HG02678 (cell line): ENCODE data around the gene APOD.

ENCODE experiments used
- ATAC-seq: cut with Tn5 transposase; IDR thresholded peaks from one replicate; pipeline ENCODE4 v1.9.1; 2021; ENCODE audit warnings: mild to moderate bottlenecking, moderate library complexity; ENCODE audit not compliant: unreplicated experiment

The APOD gene

DNA sequence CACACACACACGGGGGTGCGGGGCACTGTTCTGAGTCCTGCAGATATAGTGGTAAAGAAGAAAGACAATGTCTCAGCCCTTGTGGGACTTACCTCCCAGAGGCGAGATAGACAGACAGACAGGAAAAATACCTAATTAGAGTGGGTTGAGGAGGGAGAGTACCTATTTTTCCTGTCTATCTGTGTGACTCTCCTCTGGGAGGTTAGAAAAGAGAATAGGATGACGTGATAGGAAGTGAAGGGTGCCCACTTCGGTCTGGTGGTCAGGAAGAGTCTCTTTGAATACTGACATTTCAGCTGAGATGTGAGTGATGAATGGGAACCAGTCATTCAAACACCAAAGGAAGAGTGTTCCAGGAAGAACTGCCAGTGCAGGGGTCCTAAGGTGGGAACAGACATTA lies 4.1 kb upstream of the APOD start:
- no peak for ATAC-seq

DNA sequence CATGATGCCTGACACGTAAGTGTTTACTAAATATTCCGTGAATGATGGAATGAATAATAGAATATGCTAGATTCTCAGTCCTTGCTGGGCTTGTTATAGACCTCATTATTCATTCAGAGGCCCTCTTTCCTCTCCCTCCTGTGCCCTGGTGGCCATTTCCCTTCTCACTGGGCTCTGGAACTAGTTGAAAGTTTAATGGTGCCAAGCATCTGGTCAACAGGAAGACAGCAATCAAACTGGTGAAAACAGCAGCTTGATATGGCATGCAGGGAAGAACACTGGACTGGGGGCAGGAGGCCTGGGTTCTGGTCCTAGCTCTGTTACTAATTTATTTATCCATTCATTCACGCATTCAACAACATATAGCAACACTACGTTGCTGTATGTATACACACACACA lies 3.7 kb upstream of the APOD start:
- no peak for ATAC-seq

DNA sequence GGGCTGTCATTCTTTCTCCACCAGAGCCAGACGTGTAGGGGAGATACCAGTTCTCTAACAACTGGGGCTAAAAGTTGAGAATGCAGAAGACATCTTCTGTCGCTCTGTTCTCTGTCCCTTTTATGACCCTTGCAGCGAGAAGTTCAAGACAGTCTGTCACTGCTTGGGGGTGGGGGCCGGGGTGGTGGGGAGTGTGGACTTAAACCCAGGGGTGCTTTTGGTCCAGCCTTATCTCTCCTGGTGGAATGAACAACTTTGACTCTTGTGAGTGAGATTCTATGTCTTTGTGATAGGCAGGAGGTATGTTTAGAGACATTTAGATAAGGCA lies 767 bp upstream of the APOD start:
- no peak for ATAC-seq

DNA sequence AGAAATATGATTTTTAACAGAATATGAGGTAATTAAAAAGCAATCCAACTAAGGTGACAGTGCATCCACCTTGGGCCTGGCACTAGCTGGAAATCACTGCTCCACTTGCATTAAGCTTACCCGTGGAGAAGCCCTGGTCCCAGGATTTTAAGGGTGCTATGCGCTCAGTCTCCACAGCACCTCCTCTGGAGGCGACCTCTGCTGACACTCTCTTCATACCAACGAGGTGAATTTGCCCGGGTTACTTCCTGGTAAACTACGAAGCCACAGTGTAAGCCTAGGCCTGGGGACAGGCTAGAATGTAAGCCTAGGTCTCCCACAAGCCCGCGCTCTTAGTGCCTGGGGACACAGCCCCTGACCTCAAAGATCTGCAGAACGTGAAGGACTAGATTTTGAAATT lies 793 bp downstream of the APOD start:
- no peak for ATAC-seq

DNA sequence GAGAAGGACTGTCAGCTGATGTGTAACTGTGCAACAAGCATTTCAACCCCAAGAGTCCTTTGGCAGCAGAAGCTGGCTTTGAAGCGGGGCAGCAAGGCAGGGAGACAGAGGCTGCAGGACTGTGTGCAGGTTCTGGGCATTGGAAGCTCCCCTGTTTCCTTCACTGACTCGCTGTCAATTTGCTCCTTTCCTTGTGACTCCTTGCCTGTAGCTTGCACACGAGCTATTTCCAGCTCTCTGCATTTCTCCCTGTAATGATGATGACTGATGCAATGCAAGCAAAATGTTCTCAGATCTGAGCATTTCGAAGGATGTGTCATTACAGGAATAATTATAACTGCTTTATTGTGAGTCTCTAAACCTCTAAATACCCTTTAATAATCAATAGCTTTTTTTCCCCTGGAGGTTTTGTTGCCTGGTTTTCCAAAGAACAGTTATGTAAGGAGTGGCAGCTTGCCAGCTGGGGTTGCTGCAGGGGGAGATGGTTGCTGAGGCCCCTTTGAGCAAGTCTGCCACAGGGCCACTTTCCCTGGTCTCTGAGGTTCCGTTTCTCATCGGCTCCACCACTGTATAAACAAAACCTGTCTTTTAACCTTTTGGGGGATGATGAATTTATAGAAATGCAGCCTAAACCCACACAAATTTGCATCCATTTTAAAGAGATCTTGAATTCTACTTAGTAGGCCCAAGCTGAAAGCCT lies 2.8 kb downstream of the APOD start:
- no peak for ATAC-seq

DNA sequence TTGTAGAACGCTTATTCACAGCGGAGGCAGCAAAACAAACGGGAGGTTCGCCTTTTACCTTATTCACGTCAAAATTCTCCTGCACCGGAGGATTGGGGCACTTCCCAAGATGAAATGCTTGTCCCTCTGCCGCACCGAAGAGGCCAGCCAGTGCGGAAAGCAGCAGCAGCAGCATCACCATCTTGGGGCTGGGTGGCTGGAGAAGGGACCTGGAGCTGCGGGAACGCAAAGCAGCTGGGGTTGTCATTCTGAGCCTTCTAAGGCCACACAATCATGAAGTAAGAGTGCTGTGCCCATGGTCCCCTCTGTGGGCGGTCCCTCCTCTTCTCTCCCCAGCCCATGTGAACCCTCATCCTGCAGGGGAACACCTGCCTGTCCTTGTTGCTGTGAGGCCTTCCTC lies 4.5 kb downstream of the APOD start:
- ATAC-seq: no peak

DNA sequence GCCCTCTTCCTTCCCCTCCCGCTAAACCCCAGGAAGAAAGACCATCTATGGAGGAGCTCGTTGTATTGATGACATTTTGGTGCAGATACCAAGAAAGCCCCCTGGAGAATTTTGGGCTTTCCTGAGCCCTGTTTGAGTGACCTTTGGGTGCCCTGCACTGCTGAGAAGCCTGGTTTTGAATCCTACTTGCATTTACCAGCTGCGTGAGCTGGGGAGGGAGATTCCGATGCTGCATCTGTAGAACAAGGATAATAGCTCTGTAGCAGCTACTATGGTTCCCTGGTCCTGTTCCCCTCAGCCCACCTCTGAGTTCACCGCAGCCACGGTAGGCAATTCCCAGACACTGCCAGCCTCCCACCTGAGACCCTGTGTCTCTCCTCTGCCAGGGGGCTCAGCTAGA lies 5.2 kb downstream of the APOD start:
- ATAC-seq: no peak

DNA sequence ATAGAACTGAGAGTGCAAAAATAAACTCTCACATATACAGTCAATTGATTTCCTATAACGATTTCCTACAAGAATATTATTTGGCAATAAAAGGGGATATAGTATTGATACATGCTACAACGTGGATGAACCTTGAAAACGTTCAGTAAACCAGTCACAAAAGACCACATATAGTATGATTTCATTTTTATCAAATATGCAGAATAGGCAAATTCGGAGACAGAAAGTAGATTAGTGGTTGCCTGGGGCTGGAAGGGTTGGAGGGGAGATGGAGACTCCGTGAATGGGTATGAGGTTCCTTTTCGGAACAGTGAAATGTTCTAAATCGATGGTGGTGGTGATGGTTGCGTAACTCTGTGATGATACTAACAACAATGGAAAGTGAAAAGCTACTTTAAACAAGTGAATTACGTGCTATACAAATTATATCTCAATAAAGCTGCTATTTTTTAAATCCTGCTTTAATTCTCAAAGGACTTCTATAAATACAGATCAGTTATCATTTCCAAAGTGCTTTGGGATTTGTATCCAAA lies 6.0 kb downstream of the APOD start:
- no peak for ATAC-seq

DNA sequence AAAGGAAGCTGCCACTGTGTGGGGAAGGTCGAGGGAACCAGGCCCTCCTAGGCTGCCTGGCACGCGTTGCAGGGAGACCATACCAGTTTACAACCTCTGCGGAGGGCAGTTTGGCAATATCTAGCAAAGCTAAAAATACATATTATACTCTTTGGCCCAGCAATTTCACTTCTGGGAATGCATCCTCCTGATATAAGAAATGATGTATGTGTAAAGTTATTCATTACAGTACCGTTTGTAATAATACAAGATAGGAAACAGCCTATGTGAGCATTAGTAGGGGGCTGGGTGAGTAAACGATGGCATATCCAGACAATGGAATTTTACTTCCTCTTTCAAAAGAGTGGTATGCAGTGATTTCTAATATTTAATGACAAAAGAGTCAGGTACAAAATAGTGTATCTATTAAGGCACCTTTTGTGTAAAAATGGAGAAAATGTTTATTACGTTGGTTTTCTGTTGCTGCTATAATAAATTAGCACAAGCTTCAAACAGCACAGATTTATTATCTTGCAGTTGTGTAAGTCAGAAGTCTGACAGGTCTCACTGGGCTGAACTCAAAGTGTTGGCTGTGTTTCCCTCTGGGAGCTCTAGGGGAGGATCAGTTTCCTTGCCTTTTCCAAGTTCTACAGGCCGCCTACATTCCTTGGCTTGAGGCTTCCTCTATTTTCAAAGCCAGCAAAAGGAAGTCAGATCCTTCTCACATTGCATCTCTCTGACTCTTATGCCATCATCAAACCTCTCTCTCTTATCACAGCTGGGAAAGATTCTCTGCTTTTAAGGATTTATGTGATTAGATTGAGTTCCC lies 9.0 kb downstream of the APOD start:
- ATAC-seq: no peak

DNA sequence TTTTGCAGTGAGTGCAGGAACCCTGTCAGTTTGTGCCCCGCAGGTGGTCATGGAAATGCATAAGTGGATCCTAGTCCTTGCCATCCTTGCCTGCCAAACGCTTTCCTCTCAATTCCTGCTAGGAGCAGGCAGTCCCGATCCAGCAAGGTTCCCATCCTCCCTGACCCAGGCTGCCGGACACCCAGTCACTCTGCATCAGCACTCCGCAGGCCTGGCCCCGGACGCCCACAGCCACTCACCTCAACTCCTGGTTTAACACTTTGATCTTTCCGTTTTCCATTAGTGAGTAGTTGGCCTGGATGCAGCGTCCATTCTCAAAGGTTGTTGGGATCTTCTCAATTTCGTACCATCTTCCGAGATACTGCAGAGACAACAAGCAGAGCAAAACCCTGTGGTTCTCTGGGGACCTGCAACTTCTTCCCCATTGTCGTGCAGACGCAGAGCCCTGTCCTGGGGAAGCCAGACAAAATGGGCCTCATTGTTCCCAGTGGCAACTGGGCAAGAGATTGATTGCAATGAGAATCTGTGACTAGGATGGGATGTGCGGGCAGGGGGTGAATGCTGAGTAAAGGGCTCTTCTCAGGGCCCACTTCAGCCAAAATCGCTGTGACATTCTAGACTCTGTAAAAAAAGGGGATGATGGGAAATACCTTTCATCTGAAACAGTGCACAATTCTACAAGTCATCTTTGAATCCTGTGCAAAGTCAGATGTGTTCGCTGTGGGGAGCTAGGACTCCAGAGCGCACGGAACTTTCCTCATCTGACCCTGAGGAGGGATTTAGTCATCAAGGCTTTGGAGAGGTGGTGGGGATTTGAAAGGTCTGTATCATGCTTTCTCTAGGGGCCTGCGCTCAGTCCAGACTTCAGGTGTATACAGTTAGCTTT lies 9.9 kb downstream of the APOD start:
- no peak for ATAC-seq

DNA sequence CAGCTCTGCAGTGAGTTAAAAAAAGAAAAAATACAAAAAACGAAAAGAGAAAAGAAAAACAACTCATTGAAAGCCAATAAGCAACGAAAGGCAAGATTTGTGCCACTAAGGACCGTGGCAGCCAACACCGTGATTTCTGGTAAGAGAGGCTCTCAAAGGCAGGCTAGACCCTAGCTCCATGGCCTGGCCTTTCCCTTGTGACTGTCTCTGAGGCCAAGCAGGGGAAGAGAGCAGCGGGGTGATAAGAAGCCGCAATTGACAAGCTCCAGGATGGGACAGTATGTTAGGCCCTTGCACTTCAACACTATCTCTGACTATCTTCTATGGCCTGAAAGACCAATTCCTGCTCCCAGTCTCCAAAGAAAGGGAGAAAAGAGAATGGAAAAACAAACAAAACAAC lies 12.4 kb downstream of the APOD start:
- ATAC-seq: no peak

DNA sequence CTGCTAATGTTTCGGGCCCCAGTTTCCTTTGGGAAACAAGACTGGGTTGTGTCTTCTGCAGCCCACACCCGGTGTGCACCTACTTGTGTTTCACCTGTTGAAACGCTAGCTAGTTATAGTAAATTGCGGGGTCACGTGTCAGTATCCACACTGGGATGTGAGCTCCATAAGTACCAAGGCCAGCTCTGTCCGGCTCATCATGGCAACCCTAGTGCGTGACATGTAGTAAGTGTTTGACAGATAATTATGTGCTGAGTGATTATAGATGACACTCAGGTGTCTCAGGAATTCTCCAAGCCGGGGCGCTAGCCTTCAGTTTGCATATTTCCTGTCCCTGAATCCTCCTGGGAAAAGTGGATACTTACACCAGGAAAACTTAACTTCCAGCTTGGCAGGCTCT lies 12.8 kb downstream of the APOD start:
- no peak for ATAC-seq

DNA sequence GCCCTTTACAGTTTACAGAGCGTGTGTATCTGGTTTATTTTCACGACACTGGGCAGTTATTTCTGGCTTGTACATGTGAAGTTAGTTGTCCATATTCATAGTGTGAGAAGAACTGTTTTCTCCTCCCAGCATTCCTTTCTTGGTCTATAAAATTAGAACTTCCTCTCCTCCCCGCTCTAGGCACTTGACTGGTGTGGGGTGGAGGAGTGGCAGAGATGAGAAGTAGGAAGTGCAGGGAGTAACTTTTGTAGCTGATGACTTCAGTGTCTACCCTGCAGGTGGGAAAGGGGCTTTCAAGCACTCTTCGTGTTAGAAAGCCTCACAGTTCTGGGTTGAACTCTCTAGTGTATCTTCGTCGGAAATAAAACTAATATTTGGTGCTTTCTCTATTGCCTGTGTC lies 13.4 kb downstream of the APOD start:
- no peak for ATAC-seq

DNA sequence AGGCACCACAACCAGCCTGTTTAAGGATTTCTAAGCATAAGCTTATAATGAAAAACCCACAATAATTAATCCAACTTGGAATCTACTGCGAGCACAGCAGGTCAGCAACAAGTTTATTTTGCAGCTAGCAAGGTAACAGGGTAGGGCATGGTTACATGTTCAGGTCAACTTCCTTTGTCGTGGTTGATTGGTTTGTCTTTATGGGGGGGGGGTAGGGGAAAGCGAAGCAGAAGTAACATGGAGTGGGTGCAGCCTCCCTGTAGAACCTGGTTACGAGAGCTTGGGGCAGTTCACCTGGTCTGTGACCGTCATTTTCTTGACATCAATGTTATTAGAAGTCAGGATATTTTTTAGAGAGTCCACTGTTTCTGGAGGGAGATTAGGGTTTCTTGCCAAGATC lies 15.1 kb downstream of the APOD start:
- no peak for ATAC-seq

DNA sequence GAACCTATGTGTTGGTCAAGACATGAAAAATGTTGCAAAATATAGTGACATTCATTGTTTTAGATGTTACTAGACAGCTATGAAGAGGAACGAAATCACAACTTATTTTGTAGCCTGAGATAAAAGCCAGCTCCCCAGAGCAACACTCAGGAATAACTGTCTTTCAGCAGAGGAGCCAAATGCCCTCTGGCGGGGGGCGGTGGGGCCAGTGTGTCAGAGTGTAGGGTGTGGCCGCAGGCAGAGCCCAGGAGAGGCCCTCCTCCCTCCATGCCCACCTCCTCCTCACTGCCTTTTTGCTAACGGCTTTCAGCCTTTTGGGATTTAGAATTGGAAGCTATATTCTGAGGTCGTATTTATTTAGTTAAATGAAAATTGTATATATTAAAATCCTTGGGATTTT lies 16.9 kb downstream of the APOD start:
- no peak for ATAC-seq

DNA sequence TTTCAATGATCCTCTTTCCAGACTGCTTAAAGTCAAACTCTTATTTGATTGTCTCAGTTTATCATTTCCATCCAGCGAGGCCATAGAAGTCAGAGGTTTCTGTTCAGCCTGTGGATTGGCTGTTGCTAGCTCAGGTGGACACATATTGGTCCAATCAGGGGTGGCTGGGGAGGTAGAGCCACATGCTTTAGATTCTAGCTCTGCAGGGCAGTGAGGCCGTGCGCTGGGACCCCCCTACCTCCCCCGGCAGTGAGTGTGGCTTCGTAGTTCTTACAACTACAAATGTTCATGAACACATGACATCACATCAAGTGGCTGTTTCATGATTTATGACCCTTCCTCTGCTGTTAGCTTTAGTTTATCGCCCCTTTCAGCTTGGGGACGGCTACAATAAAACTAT lies 18.0 kb downstream of the APOD start:
- no peak for ATAC-seq

DNA sequence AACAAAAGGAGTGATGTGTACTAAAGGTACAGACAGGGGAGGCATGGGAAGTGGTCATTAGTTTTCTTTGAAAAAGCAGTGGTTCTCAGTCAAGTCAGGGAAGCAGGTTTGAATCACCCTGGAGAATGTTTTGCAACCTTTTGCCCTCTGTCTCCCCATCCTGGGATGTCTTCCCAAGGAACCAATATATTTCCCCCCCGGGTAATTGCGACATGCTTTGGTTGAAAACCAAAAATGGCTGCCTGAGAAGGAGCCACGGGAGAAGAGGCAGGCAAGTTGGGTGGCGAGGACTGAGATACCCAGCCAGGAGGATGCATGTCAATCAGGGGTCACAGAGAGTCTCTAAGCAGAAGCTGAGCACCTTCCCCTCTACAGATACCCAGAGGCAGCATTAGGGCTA lies 20.4 kb downstream of the APOD start:
- no peak for ATAC-seq

DNA sequence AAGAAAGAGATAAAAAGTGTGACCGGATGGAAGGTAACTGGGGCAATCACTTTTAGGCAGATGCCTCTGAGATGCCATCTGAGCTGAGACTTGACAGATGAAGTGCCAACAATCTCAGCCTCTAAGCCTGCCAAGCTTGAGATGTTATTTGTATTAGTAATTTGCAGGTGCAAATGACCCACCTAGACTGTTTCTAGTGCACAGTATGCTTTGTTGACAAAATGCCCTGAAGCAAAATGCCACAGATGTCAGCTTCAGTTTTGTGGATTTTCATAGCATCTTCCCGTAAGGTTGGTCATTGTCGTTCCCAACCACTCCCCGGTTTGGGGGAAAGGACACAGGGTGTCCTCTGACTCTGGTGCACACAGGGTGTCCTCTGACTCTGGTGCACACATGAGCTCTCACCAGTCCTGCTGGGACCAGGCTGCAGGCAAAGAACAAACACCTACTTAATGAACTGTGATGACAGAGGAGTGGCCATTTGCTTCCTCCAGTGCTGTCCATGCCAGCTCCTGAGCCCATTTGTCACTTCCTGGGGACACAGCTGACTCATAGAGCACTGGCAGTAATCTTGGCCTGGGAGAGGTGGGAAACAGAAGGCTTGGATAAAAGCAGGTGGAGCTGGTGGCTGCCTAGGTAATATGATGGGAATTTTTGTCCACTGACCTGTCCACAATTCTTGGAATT lies 23.9 kb downstream of the APOD start:
- no peak for ATAC-seq

DNA sequence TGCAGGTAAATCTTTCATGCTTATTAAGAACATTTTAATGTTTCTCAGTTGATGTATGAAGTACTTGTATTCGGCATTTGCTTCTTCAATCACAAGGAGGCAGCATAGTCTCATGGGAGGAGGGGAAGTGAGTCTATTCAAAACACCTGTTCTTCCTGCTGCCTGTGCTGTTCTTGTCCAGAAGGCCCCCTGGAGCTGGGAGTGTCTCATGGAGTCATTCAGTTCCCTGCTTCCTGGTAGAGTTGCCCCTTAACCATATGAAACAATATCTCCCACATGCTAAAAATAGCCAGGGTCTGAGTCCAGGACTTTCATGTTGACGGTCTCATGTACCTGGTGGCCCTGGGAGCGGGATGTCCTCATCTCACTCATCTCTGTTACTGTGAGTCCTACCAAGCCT lies 25.1 kb downstream of the APOD start:
- no peak for ATAC-seq

DNA sequence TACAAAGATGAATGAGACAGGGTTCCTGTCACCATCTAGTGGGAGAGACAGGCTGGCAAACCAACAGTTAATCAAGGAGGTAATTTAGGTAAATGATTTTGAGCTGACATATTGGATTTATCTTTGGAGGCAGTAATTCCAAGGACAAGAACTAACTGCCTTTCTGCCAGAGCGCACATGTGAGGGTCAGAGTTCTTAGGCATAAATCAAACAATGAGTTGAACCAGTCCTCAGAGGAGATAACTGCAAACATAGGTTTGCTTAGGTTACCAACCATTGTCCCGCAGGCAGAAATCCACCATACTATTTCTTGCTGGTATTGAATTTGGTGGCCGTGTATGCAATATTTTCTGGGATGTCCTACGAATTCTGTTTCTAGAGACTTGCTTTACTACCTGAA lies 26.4 kb downstream of the APOD start:
- ATAC-seq: no peak

DNA sequence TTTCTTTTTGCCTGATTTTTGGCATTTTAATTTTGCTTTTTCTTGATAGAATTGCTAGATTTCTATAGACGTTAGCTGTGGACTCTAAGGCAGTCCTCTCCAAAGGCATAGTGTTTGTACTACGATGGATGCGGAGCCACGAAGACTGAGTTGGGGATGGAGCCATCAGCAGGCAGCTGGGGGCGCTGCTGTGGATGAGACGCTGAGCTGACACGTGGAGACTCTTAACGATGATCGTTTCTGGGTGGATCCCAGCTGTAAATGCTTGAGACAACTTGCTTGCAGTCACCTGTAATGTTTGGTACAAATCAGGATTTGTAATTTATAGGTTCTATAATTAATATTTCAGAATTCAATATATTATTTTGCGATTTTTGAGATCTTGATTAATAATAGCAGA lies 27.4 kb downstream of the APOD start:
- no peak for ATAC-seq
